ENCODE data around the gene ADCY10.

The ADCY10 gene

DNA sequence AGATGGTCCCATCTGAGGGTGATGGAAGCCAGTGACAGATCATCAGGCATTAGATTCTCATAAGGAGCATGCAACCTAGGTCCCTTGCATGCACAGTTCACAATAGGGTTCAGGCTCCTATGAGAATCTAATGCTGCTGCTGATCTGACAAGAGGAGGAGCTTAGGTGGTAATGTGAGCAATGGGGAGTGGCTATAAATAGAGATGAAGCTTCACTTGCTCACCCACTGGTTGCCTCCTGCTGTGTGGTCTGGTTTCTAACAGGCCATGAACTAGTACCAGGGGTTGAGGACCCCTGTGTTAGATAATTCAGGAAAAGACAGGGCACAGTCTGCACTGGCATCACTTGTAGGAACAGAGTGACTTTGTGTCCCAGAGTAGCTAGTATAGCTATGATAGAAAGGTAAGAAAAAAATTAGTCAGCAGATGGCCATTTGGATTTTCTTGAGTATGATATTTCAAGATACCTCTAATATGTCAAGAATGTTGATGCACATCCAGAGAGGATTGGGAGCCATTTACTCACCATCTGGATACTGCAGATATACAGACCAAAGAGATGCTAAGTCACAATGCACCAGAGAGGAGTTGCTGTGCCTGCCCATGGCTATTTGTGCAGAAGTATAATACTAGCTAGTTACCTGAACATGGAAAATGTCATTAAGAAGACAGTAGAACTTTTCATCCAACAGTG, 53.6 kb downstream of the ADCY10 start:
- no peak overlapping the region for H3K27ac ChIP-seq
- no peaks in the 10 kb centered on the region for H3K27me3 ChIP-seq (replicated peaks)
- H3K4me3 ChIP-seq (ENCODE audit: low read depth, low read length), result no peak overlapping the region
- TF ChIP-seq, protein P1, sequence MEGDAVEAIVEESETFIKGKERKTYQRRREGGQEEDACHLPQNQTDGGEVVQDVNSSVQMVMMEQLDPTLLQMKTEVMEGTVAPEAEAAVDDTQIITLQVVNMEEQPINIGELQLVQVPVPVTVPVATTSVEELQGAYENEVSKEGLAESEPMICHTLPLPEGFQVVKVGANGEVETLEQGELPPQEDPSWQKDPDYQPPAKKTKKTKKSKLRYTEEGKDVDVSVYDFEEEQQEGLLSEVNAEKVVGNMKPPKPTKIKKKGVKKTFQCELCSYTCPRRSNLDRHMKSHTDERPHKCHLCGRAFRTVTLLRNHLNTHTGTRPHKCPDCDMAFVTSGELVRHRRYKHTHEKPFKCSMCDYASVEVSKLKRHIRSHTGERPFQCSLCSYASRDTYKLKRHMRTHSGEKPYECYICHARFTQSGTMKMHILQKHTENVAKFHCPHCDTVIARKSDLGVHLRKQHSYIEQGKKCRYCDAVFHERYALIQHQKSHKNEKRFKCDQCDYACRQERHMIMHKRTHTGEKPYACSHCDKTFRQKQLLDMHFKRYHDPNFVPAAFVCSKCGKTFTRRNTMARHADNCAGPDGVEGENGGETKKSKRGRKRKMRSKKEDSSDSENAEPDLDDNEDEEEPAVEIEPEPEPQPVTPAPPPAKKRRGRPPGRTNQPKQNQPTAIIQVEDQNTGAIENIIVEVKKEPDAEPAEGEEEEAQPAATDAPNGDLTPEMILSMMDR (IDR thresholded peaks at IDR 0.05; ENCODE audit: low read depth, low read length, missing control alignments), result no peak
- in situ Hi-C loops (cut with HindIII; ENCODE audit: low pct_ligation_motif_present, low sequenced_read_pairs), result no loop called here
- no peaks in the 10 kb centered on the region for H3K36me3 ChIP-seq (replicated peaks)
- peak; percentile 40 for DNase-seq

DNA sequence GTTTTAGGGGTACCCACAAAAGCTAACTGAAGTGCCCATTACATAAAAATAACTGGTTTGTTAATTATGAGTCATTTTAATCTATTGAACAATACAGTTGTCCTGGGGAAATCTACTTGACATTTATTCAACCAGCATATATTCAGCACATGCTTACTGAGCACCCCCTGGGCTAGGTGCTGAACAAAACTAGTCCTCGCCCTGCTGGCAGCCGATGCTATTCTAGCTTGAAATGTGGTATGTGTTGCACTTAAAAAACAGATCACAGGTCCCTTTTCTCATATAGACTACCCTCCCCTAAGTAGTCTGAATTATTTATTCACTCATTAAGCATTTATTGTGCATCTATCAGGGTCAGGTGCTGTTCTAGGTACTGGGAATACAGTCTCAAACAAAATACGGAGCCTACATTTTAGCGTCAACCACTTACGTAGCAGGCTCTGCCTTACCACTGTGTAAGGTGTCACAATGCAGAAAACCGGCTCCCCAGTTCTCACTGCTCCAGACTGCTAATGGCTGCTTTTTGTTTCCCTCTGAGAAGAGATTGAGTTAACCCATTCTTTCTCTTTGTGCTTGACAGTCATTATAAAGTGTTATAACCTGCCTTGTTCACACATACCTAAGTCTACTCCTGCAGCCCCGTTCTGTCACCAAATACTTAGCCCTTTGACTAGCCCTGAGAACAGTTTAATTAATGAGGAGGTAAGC, 57.1 kb downstream of the ADCY10 start:
- TF ChIP-seq, protein P1 (IDR thresholded peaks at IDR 0.05; ENCODE audit: low read depth, low read length, missing control alignments), result no peak
- H3K4me3 ChIP-seq (ENCODE audit: low read depth, low read length), result no peak overlapping the region
- no peak for DNase-seq
- in situ Hi-C loops (cut with HindIII; ENCODE audit: low pct_ligation_motif_present, low sequenced_read_pairs), result no loop called here
- H3K36me3 ChIP-seq (replicated peaks), result no peaks in the 10 kb centered on the region
- H3K27ac ChIP-seq, result no peak overlapping the region
- no peaks in the 10 kb centered on the region for H3K27me3 ChIP-seq (replicated peaks)

DNA sequence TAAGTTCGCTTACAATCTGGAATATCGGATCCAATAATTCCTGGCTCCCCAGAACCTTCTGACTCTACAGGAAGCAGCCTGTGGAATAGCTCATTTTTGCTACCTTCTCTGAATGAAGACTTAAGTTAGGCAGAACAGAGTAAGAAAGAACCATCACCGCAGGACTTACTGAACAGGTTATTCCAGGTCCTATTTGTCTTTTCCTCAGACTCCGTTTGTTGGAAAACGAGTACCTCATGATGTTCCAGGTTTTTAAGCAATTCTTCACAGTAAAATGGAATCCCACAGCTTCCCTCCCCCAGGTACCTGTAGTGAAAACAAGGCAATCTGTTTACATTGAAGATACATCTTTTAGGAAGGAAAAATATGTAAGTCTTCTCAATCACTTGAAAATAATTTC, 59.8 kb downstream of the ADCY10 start:
- in situ Hi-C loops (cut with HindIII; ENCODE audit: low pct_ligation_motif_present, low sequenced_read_pairs), result no loop called here
- TF ChIP-seq, protein P1 (IDR thresholded peaks at IDR 0.05; ENCODE audit: low read depth, low read length, missing control alignments), result no peak
- no peak for DNase-seq
- no peak overlapping the region for H3K27ac ChIP-seq
- H3K4me3 ChIP-seq (ENCODE audit: low read depth, low read length), result no peak overlapping the region
- H3K27me3 ChIP-seq (replicated peaks), result no peaks in the 10 kb centered on the region
- H3K36me3 ChIP-seq (replicated peaks), result no peaks in the 10 kb centered on the region

DNA sequence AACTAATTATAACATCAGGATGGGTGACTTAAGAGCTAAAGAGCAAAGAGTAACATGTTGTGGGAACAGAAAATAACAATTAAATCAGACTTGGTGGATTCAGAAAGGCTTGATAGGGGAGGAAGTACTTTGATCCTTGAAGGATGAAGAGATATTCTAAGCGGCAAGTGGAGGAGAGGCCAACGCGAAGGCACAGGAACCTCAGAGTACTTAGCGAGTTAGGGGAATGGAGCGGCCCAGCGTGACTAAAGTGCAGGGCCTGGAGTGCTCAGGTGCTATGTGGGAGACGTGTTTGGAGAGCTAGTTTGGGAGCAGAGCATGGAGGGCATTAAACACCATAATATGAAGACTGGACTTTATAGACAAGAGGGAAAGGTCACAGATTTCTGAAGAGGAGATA, 64.3 kb downstream of the ADCY10 start:
- H3K4me3 ChIP-seq (ENCODE audit: low read depth, low read length), result no peak overlapping the region
- in situ Hi-C loops (cut with HindIII; ENCODE audit: low pct_ligation_motif_present, low sequenced_read_pairs), result no loop called here
- TF ChIP-seq, protein P1 (IDR thresholded peaks at IDR 0.05; ENCODE audit: low read depth, low read length, missing control alignments), result no peak
- no peak for DNase-seq
- no peak overlapping the region for H3K27ac ChIP-seq
- no peaks in the 10 kb centered on the region for H3K27me3 ChIP-seq (replicated peaks)
- H3K36me3 ChIP-seq (replicated peaks), result no peaks in the 10 kb centered on the region

DNA sequence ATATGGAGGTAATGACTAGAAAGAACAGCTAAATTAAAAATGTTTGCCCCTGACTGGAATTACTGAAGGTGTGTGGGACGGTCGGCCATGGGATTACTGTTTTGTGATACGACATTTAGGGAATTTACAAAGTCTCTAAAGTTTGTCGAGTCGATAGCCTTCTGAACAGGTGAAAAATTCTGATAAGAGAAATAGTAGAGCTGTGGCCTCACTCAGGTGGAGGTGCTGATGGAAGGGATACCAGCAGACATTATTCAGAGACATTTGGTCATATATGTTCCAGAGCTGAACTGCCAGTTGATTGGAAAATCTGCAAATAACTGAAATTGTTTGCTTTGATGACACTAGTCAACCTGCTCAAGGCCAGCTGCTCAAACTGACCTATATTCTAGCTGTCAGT, 71.1 kb downstream of the ADCY10 start:
- Histone ChIP-seq H3K27ac (no peak overlapping the region), H3K36me3 (replicated peaks) (no peaks in the 10 kb centered on the region), H3K27me3 (replicated peaks) (no peaks in the 10 kb centered on the region), H3K4me3 (ENCODE audit: low read depth, low read length) (no peak overlapping the region)
- TF ChIP-seq, protein P1 (IDR thresholded peaks at IDR 0.05; ENCODE audit: low read depth, low read length, missing control alignments), result no peak
- in situ Hi-C loops (cut with HindIII; ENCODE audit: low pct_ligation_motif_present, low sequenced_read_pairs), result no loop called here
- no peak for DNase-seq

Measured in brain microvascular endothelial cell (primary cell).